Measurements from ENCODE around the gene PHF21B. TPM values are rescaled to one million over a fixed set of nuclear protein-coding genes. Genes with fewer than 3 reads are reported as not detected.

Gene PHF21B
- total and polyA plus RNA-seq, 2 of the 8 experiments (the other 6 are each of a cell fraction or from before 2014, with no cell fraction given): 19.3 to 68.1 TPM

DNA sequence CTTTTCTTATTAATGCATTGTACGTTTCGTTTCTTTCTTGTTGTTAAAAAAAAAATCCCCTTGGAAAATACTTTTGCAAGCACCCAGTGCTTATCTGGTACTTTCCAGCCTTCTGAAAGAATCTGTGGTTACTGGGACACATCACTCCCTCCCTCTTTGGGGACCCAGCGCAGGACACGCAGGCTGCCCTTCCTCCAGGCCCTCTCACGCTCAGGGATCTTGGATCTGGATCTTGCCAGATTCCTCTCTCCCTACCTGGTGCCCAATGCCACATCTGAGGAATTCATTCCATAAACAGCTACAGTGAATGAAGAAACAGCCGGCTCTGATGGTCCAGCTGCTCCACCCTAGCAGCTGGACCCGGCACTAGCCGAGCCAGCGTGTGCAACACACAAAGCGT is 55.7 kb downstream of the PHF21B start:
- H2AK5ac ChIP-seq (ENCODE audit: low read depth, low read length): no peak overlapping the region
- peak overlapping the region; percentile 7 for H4K5ac ChIP-seq (ENCODE audit: insufficient read length, low read depth, low read length)
- H3K4me2 ChIP-seq (ENCODE audit: insufficient read depth in 1 of 2, low read depth in 2 of 2, low read length in 2 of 2): peak overlapping the region; percentile 43 to 50; a peak in 3 of 4 replicates
- no peak overlapping the region for H3K14ac ChIP-seq (ENCODE audit: insufficient read length)
- H3K23me2 ChIP-seq (ENCODE audit: low read depth, low read length): no peaks in the 10 kb centered on the region
- H3K9me3 ChIP-seq (ENCODE audit: insufficient read depth in 2 of 2, low read depth in 1 of 2, low read length in 1 of 2): peaks cover 10 to 11% of the 10 kb centered on the region in 2 experiments; a peak in 3 of 4 replicates
- H2BK5ac ChIP-seq (ENCODE audit: low read depth, low read length): peak overlapping the region; percentile 30; the same call in 1 of the 2 replicates
- WGBS, 2 experiments (ENCODE audit: extremely low coverage in 1 of 2, insufficient coverage in 1 of 2, insufficient read length in 1 of 2, insufficient replicate concordance in 2 of 2, low coverage in 1 of 2, low lambda C conversion rate in 2 of 2, missing lambda C conversion rate in 1 of 2): 80% methylated on average over 10 of the region's 10 CpGs; no CpG with 5 or more reads in 1 of the 2 experiments
- no peak overlapping the region for H3K27ac ChIP-seq (ENCODE audit: low read depth, low read length)
- POLR2A ChIA-PET (ENCODE audit: partially characterized antibody): interaction anchor here (0.8 to 2.6 kb wide), 10 partner anchors 9 to 98 kb away, joined by 3 to 18 read pairs (median 8); no protein-coding TSS in a partner anchor
- H2BK15ac ChIP-seq (ENCODE audit: low read length): no peak overlapping the region
- H3K23ac ChIP-seq (ENCODE audit: insufficient read length): no peak overlapping the region
- H3K36me3 ChIP-seq (ENCODE audit: control insufficient read depth in 2 of 4, insufficient read depth in 4 of 4, low read length in 3 of 4): peaks cover 0 to 12% (median 4%) of the 10 kb centered on the region in 4 experiments; a peak in 3 of 8 replicates
- H4K20me1 ChIP-seq (replicated peaks in 1 of 2; ENCODE audit: control insufficient read depth in 1 of 2, insufficient read depth in 2 of 2, low read length in 2 of 2): peaks cover 2 to 10% of the 10 kb centered on the region in 2 experiments
- H2BK12ac ChIP-seq (ENCODE audit: low read depth, low read length): peak overlapping the region; percentile 90; the same call in 1 of the 2 replicates
- no peak overlapping the region for H4K8ac ChIP-seq (ENCODE audit: extremely low read depth, insufficient read depth, low read length)
- H3K79me2 ChIP-seq (ENCODE audit: control insufficient read depth in 1 of 2, insufficient read depth in 2 of 2, low read length in 2 of 2): peaks cover 0 to 4% of the 10 kb centered on the region in 2 experiments; a peak in 2 of 4 replicates
- H3K4me1 ChIP-seq (replicated peaks in 1 of 4; ENCODE audit: control insufficient read depth in 3 of 4, insufficient read depth in 4 of 4, low read length in 3 of 4): peaks cover 3 to 43% (median 28%) of the 10 kb centered on the region in 4 experiments
- no peak overlapping the region for H4K91ac ChIP-seq (replicated peaks; ENCODE audit: insufficient read length, low read length)
- no peak for TF ChIP-seq POLR2AphosphoS5 (IDR thresholded peaks at IDR 0.05; ENCODE audit: low read depth, low read length)
- no peak for TF ChIP-seq JUN (IDR thresholded peaks at IDR 0.05; ENCODE audit: low read depth, low read length)
- TF ChIP-seq, protein P1, sequence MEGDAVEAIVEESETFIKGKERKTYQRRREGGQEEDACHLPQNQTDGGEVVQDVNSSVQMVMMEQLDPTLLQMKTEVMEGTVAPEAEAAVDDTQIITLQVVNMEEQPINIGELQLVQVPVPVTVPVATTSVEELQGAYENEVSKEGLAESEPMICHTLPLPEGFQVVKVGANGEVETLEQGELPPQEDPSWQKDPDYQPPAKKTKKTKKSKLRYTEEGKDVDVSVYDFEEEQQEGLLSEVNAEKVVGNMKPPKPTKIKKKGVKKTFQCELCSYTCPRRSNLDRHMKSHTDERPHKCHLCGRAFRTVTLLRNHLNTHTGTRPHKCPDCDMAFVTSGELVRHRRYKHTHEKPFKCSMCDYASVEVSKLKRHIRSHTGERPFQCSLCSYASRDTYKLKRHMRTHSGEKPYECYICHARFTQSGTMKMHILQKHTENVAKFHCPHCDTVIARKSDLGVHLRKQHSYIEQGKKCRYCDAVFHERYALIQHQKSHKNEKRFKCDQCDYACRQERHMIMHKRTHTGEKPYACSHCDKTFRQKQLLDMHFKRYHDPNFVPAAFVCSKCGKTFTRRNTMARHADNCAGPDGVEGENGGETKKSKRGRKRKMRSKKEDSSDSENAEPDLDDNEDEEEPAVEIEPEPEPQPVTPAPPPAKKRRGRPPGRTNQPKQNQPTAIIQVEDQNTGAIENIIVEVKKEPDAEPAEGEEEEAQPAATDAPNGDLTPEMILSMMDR (IDR thresholded peaks at IDR 0.05; ENCODE audit: control extremely low read depth in 1 of 3, insufficient read depth in 1 of 3, low read depth in 1 of 3, low read length in 3 of 3): no peak
- TF ChIP-seq, protein P2, sequence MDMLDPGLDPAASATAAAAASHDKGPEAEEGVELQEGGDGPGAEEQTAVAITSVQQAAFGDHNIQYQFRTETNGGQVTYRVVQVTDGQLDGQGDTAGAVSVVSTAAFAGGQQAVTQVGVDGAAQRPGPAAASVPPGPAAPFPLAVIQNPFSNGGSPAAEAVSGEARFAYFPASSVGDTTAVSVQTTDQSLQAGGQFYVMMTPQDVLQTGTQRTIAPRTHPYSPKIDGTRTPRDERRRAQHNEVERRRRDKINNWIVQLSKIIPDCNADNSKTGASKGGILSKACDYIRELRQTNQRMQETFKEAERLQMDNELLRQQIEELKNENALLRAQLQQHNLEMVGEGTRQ (IDR thresholded peaks at IDR 0.05; ENCODE audit: low read length): no peak
- TF ChIP-seq SIX5 (IDR thresholded peaks at IDR 0.05; ENCODE audit: low read depth, low read length): no peak
- TF ChIP-seq CBX8 (IDR thresholded peaks at IDR 0.05; ENCODE audit: borderline replicate concordance, low read depth, low read length): no peak
- peak overlapping the region; percentile 74; the same call in 1 of the 2 replicates for H3K18ac ChIP-seq (ENCODE audit: extremely low read depth, low read length)
- H2BK120ac ChIP-seq (replicated peaks; ENCODE audit: low read depth, low read length): no peak overlapping the region
- H3K56ac ChIP-seq (replicated peaks; ENCODE audit: insufficient read length, low read depth, low read length): no peak overlapping the region
- DNase-seq (ENCODE audit: low read depth in 1 of 2, low spot score in 2 of 2): no peak
- FAIRE-seq: no peak
- 0 out of 2 replicates have a peak overlapping the region, but pooled peaks have one; percentile 9 for H2BK20ac ChIP-seq (ENCODE audit: low read length)
- H3K79me1 ChIP-seq (ENCODE audit: low read depth, low read length): peaks cover 11% of the 10 kb centered on the region
- H3K27me3 ChIP-seq (replicated peaks in 1 of 4; ENCODE audit: control insufficient read depth in 3 of 4, extremely low read depth in 1 of 4, insufficient read depth in 3 of 4, low read length in 3 of 4): no peaks in the 10 kb centered on the region
- no peak overlapping the region for H3K4ac ChIP-seq (replicated peaks; ENCODE audit: insufficient read length, low read depth, low read length)
- H3K4me3 ChIP-seq (ENCODE audit: extremely low read depth in 1 of 4, insufficient read depth in 2 of 4, low read depth in 3 of 4, low read length in 4 of 4): no peak overlapping the region
- no peak overlapping the region for H3K9ac ChIP-seq (replicated peaks in 1 of 4; ENCODE audit: extremely low read depth in 1 of 4, low read depth in 3 of 4, low read length in 3 of 4)
- no peak overlapping the region for H2AFZ ChIP-seq (ENCODE audit: low read length)
- CTCF ChIA-PET (ENCODE audit: partially characterized antibody): interaction anchor here (0.9 to 1.3 kb wide), 3 partner anchors 27 to 269 kb away, joined by 3 to 5 read pairs (median 3); no protein-coding TSS in a partner anchor

Data from H1 (cell line).